GM23338 (cell line): ENCODE data around the gene VPS8. TPM values are rescaled to one million over a fixed set of nuclear protein-coding genes. Genes with fewer than 3 reads are reported as not detected.

Experiments
- ATAC-seq: fragments of 200-7000 bp; cut with Tn5 transposase; 3 replicates; pipeline ENCODE4 v1.9.1; 2020
- DNase-seq: peaks from one replicate; pipeline ENCODE4 v3.0.0-alpha.2; 2015; ENCODE audit warnings: low spot score
- H2AFZ ChIP-seq: fragments of 200-600 bp; sonication (generic); 2 replicates; pipeline ENCODE4 v1.8.0; 2016; ENCODE audit warnings: antibody characterized with exemption, mild to moderate bottlenecking, moderate library complexity
- H3F3A ChIP-seq: fragments of 200-600 bp; sonication (generic); replicated peaks from 2 replicates; pipeline ENCODE4 v1.8.0; 2017; ENCODE audit warnings: antibody characterized with exemption, mixed run types, low read depth
- H3K27ac ChIP-seq: fragments of 200-600 bp; sonication (generic); 2 replicates; pipeline ENCODE4 v1.6.1; 2016; ENCODE audit warnings: low read depth
- H3K27me3 ChIP-seq: fragments of 200-600 bp; sonication (generic); 2 replicates; pipeline ENCODE4 v1.8.0; 2016; ENCODE audit warnings: mild to moderate bottlenecking, mixed run types, moderate library complexity; ENCODE audit not compliant: insufficient read depth
- H3K36me3 ChIP-seq: fragments of 200-600 bp; sonication (generic); 2 replicates; pipeline ENCODE4 v1.8.0; 2016; ENCODE audit warnings: mild to moderate bottlenecking; ENCODE audit not compliant: insufficient read depth
- H3K4me1 ChIP-seq: fragments of 200-600 bp; sonication (generic); 2 replicates; pipeline ENCODE4 v1.8.0; 2016; ENCODE audit warnings: mild to moderate bottlenecking, moderate library complexity; ENCODE audit not compliant: insufficient read depth
- H3K4me2 ChIP-seq: fragments of 200-600 bp; sonication (generic); 2 replicates; pipeline ENCODE4 v1.7.1; 2017; ENCODE audit warnings: mixed run types
- H3K4me3 ChIP-seq: fragments of 200-600 bp; sonication (generic); 2 replicates; pipeline ENCODE4 v1.6.1; 2016; ENCODE audit warnings: mixed run types
- H3K79me2 ChIP-seq: fragments of 200-600 bp; sonication (generic); replicated peaks from 2 replicates; pipeline ENCODE4 v1.8.0; 2017; ENCODE audit warnings: mild to moderate bottlenecking; ENCODE audit not compliant: insufficient read depth
- H3K9me2 ChIP-seq: fragments of 200-600 bp; sonication (generic); 2 replicates; pipeline ENCODE4 v1.8.0; 2017; ENCODE audit not compliant: insufficient read depth
- H4K20me1 ChIP-seq: fragments of 200-600 bp; sonication (generic); replicated peaks from 2 replicates; pipeline ENCODE4 v1.8.0; 2017; ENCODE audit warnings: mild to moderate bottlenecking; ENCODE audit not compliant: insufficient read depth
- H3K27ac Mint-ChIP-seq: 2 replicates; pipeline ENCODE4 v1.8.0; 2020; ENCODE audit warnings: inconsistent platforms, mild to moderate bottlenecking, moderate library complexity, mixed read lengths
- H3K27me3 Mint-ChIP-seq: 3 replicates; pipeline ENCODE4 v1.8.0; 2022; ENCODE audit warnings: low read depth, mild to moderate bottlenecking, moderate library complexity, mixed read lengths, inconsistent platforms; ENCODE audit not compliant: insufficient read depth, poor library complexity
- H3K36me3 Mint-ChIP-seq: 3 replicates; pipeline ENCODE4 v1.8.0; 2021; ENCODE audit warnings: low read depth, mild to moderate bottlenecking, inconsistent platforms, moderate library complexity, mixed read lengths
- H3K4me1 Mint-ChIP-seq: 3 replicates; pipeline ENCODE4 v1.8.0; 2020; ENCODE audit warnings: mild to moderate bottlenecking, inconsistent platforms, mixed read lengths
- H3K4me3 Mint-ChIP-seq: 3 replicates; pipeline ENCODE4 v1.8.0; 2021; ENCODE audit warnings: moderate library complexity, mild to moderate bottlenecking, inconsistent platforms, mixed read lengths
- H3K9me3 Mint-ChIP-seq: 3 replicates; pipeline ENCODE4 v1.8.0; 2020; ENCODE audit warnings: moderate library complexity, mild to moderate bottlenecking, inconsistent platforms, mixed read lengths
- CREB1 ChIP-seq: fragments of 250-450 bp; sonication (Bioruptor Pico); IDR thresholded peaks from 2 replicates; pipeline ENCODE4 v1.5.0; 2020; ENCODE audit warnings: low read depth, mild to moderate bottlenecking, moderate library complexity
- EZH2 ChIP-seq: fragments of 200-600 bp; sonication (generic); IDR thresholded peaks from one replicate; pipeline ENCODE4 v1.8.0; 2017; ENCODE audit warnings: antibody characterized with exemption, mild to moderate bottlenecking, low read depth; ENCODE audit not compliant: unreplicated experiment
- EZH2phosphoT487 ChIP-seq: fragments of 200-600 bp; sonication (generic); IDR thresholded peaks from one replicate; pipeline ENCODE4 v1.8.1; 2018; ENCODE audit warnings: antibody characterized with exemption; ENCODE audit not compliant: unreplicated experiment
- JUNB ChIP-seq: IDR thresholded peaks from one replicate; pipeline ENCODE4 v1.6.1; 2016; ENCODE audit warnings: antibody characterized with exemption; ENCODE audit not compliant: unreplicated experiment
- NANOG ChIP-seq: IDR thresholded peaks from 2 replicates; pipeline ENCODE4 v1.6.1; 2016; ENCODE audit warnings: antibody characterized with exemption, borderline replicate concordance
- POLR2AphosphoS5 ChIP-seq: IDR thresholded peaks from 2 replicates; pipeline ENCODE4 v1.6.1; 2016; ENCODE audit warnings: antibody characterized with exemption, low read depth
- STAT1 ChIP-seq: IDR thresholded peaks from one replicate; pipeline ENCODE4 v1.6.1; 2016; ENCODE audit warnings: antibody characterized with exemption; ENCODE audit not compliant: unreplicated experiment
- ZNF114 ChIP-seq: fragments of 250-450 bp; sonication (Bioruptor Pico); IDR thresholded peaks from 2 replicates; pipeline ENCODE4 v1.5.0; 2020; ENCODE audit warnings: mild to moderate bottlenecking, moderate library complexity
- ZNF331 ChIP-seq: fragments of 250-450 bp; sonication (Bioruptor Pico); IDR thresholded peaks from 2 replicates; pipeline ENCODE4 v1.5.0; 2020; ENCODE audit warnings: low read depth, mild to moderate bottlenecking, moderate library complexity
- polyA plus RNA-seq: library from polyadenylated mRNA; unstranded; fragments of >200 nt; fragmentation: Nextera tagmentation; extraction: Ambion mirVana; gene quantifications from 2 replicates; pipeline ENCODE4 v1.2.1, GENCODE V29; 2016
- total RNA-seq: library from RNA; depleted of rRNA; stranded (reverse); fragments of >200 nt; shearing (Covaris generic); gene quantifications from 2 replicates; pipeline ENCODE4 v1.2.3, GENCODE V29; 2014
- TF ChIP-seq, protein P1 (sequence below): fragments of 250-450 bp; sonication (Bioruptor Pico); IDR thresholded peaks from 2 replicates; pipeline ENCODE4 v1.5.0; 2020; ENCODE audit warnings: mild to moderate bottlenecking, moderate library complexity
- TF ChIP-seq, protein P2 (sequence below): IDR thresholded peaks from 2 replicates; pipeline ENCODE4 v1.6.1; 2016; ENCODE audit warnings: antibody characterized with exemption
- TF ChIP-seq, protein P3 (sequence below): IDR thresholded peaks from one replicate; pipeline ENCODE4 v1.6.1; 2018; ENCODE audit warnings: antibody characterized with exemption; ENCODE audit not compliant: unreplicated experiment

VPS8 gene
- total and polyA plus RNA-seq, 2 experiments from 2014 or later, result 17.3 to 45.5 TPM

DNA sequence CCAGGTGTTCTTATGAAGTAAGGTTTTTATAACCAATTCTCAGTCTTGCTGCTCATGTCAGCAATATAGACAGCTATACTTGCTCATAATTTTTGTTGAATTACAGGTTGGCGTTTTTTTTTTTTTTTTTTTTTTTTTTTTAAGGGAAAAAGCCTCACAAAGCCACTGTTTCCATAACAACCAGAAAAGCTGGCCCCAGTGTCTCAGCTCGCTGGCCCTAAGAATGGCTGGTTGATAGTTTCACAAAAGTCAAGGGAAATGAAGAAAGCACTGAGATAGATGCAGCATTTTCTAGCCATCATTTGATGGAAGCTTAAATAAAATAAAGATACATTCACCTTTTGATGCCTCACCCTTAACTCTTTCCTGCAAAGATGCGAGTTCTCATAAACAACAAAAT lies 219.0 kb downstream of the VPS8 start:
- TF ChIP-seq, protein P1, sequence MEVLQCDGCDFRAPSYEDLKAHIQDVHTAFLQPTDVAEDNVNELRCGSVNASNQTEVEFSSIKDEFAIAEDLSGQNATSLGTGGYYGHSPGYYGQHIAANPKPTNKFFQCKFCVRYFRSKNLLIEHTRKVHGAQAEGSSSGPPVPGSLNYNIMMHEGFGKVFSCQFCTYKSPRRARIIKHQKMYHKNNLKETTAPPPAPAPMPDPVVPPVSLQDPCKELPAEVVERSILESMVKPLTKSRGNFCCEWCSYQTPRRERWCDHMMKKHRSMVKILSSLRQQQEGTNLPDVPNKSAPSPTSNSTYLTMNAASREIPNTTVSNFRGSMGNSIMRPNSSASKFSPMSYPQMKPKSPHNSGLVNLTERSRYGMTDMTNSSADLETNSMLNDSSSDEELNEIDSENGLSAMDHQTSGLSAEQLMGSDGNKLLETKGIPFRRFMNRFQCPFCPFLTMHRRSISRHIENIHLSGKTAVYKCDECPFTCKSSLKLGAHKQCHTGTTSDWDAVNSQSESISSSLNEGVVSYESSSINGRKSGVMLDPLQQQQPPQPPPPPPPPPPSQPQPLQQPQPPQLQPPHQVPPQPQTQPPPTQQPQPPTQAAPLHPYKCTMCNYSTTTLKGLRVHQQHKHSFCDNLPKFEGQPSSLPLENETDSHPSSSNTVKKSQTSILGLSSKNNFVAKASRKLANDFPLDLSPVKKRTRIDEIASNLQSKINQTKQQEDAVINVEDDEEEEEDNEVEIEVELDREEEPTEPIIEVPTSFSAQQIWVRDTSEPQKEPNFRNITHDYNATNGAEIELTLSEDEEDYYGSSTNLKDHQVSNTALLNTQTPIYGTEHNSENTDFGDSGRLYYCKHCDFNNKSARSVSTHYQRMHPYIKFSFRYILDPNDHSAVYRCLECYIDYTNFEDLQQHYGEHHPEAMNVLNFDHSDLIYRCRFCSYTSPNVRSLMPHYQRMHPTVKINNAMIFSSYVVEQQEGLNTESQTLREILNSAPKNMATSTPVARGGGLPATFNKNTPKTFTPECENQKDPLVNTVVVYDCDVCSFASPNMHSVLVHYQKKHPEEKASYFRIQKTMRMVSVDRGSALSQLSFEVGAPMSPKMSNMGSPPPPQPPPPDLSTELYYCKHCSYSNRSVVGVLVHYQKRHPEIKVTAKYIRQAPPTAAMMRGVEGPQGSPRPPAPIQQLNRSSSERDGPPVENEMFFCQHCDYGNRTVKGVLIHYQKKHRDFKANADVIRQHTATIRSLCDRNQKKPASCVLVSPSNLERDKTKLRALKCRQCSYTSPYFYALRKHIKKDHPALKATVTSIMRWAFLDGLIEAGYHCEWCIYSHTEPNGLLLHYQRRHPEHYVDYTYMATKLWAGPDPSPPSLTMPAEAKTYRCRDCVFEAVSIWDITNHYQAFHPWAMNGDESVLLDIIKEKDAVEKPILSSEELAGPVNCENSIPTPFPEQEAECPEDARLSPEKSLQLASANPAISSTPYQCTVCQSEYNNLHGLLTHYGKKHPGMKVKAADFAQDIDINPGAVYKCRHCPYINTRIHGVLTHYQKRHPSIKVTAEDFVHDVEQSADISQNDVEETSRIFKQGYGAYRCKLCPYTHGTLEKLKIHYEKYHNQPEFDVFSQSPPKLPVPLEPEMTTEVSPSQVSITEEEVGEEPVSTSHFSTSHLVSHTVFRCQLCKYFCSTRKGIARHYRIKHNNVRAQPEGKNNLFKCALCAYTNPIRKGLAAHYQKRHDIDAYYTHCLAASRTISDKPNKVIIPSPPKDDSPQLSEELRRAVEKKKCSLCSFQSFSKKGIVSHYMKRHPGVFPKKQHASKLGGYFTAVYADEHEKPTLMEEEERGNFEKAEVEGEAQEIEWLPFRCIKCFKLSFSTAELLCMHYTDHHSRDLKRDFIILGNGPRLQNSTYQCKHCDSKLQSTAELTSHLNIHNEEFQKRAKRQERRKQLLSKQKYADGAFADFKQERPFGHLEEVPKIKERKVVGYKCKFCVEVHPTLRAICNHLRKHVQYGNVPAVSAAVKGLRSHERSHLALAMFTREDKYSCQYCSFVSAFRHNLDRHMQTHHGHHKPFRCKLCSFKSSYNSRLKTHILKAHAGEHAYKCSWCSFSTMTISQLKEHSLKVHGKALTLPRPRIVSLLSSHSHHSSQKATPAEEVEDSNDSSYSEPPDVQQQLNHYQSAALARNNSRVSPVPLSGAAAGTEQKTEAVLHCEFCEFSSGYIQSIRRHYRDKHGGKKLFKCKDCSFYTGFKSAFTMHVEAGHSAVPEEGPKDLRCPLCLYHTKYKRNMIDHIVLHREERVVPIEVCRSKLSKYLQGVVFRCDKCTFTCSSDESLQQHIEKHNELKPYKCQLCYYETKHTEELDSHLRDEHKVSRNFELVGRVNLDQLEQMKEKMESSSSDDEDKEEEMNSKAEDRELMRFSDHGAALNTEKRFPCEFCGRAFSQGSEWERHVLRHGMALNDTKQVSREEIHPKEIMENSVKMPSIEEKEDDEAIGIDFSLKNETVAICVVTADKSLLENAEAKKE (CRISPR knock-in tag), result no peak
- ATAC-seq, result no peak
- H3K36me3 Mint-ChIP-seq, result peaks cover 17% of the 10 kb centered on the region; the same call in 2 of the 3 replicates

DNA sequence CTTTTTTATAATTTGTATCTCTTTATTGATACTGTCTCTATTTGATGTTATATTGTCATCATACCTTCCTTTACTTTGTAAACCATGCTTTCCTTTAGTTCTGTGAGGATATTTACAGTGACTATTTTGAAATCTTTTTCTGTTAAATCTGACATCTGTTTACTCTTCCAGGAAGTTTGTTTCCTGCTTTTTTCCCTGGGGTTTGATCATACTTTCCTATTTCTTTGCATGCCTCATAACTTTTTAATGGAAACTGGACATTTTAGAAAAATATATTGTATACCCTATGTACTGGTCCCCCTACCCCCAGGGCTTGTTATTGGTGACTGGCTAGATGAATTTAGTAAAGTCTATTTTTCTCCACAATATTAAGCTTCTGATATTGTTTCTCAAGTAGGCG lies 225.8 kb downstream of the VPS8 start:
- ATAC-seq, result no peak
- DNase-seq, result no peak
- H3K36me3 ChIP-seq, result no peaks in the 10 kb centered on the region
- no peaks in the 10 kb centered on the region for H3K79me2 ChIP-seq
- H3K4me3 Mint-ChIP-seq, result no peak overlapping the region
- no peaks in the 10 kb centered on the region for H4K20me1 ChIP-seq
- H3K27me3 Mint-ChIP-seq, result peaks cover 3% of the 10 kb centered on the region
- no peak overlapping the region for H3K27ac Mint-ChIP-seq
- H3F3A ChIP-seq, result no peaks in the 10 kb centered on the region
- no peaks in the 10 kb centered on the region for H3K4me1 ChIP-seq
- no peak overlapping the region for H3K4me3 ChIP-seq
- H2AFZ ChIP-seq, result no peak overlapping the region
- H3K27me3 ChIP-seq, result no peaks in the 10 kb centered on the region
- H3K9me2 ChIP-seq, result no peaks in the 10 kb centered on the region
- peaks cover 13% of the 10 kb centered on the region; the same call in 2 of the 3 replicates for H3K36me3 Mint-ChIP-seq
- H3K27ac ChIP-seq, result no peak overlapping the region
- no peaks in the 10 kb centered on the region for H3K4me1 Mint-ChIP-seq
- H3K4me2 ChIP-seq, result no peak overlapping the region
- no peaks in the 10 kb centered on the region; the same call in 2 of the 3 replicates for H3K9me3 Mint-ChIP-seq
- no peak for TF ChIP-seq EZH2phosphoT487
- no peak for TF ChIP-seq ZNF114
- TF ChIP-seq CREB1 (CRISPR knock-in tag), result no peak
- TF ChIP-seq, protein P2, sequence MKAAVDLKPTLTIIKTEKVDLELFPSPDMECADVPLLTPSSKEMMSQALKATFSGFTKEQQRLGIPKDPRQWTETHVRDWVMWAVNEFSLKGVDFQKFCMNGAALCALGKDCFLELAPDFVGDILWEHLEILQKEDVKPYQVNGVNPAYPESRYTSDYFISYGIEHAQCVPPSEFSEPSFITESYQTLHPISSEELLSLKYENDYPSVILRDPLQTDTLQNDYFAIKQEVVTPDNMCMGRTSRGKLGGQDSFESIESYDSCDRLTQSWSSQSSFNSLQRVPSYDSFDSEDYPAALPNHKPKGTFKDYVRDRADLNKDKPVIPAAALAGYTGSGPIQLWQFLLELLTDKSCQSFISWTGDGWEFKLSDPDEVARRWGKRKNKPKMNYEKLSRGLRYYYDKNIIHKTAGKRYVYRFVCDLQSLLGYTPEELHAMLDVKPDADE, result no peak
- no peak for TF ChIP-seq JUNB
- TF ChIP-seq ZNF331 (CRISPR knock-in tag), result no peak
- no peak for TF ChIP-seq POLR2AphosphoS5
- TF ChIP-seq, protein P3, sequence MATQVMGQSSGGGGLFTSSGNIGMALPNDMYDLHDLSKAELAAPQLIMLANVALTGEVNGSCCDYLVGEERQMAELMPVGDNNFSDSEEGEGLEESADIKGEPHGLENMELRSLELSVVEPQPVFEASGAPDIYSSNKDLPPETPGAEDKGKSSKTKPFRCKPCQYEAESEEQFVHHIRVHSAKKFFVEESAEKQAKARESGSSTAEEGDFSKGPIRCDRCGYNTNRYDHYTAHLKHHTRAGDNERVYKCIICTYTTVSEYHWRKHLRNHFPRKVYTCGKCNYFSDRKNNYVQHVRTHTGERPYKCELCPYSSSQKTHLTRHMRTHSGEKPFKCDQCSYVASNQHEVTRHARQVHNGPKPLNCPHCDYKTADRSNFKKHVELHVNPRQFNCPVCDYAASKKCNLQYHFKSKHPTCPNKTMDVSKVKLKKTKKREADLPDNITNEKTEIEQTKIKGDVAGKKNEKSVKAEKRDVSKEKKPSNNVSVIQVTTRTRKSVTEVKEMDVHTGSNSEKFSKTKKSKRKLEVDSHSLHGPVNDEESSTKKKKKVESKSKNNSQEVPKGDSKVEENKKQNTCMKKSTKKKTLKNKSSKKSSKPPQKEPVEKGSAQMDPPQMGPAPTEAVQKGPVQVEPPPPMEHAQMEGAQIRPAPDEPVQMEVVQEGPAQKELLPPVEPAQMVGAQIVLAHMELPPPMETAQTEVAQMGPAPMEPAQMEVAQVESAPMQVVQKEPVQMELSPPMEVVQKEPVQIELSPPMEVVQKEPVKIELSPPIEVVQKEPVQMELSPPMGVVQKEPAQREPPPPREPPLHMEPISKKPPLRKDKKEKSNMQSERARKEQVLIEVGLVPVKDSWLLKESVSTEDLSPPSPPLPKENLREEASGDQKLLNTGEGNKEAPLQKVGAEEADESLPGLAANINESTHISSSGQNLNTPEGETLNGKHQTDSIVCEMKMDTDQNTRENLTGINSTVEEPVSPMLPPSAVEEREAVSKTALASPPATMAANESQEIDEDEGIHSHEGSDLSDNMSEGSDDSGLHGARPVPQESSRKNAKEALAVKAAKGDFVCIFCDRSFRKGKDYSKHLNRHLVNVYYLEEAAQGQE, result no peak
- TF ChIP-seq STAT1, result no peak
- no peak for TF ChIP-seq EZH2
- no peak for TF ChIP-seq NANOG

More for the DNA sequence above, 219.0 kb downstream of the VPS8 start:
- Mint-ChIP-seq H3K27me3 (no peaks in the 10 kb centered on the region), H3K9me3 (no peaks in the 10 kb centered on the region; the same call in 2 of the 3 replicates), H3K4me1 (peaks cover 5% of the 10 kb centered on the region; the same call in 2 of the 3 replicates), H3K27ac (no peak overlapping the region), H3K4me3 (no peak overlapping the region)
- Histone ChIP-seq H2AFZ (no peak overlapping the region), H3K79me2 (no peaks in the 10 kb centered on the region), H3K36me3 (no peaks in the 10 kb centered on the region), H3K4me1 (no peaks in the 10 kb centered on the region), H3K9me2 (no peaks in the 10 kb centered on the region), H3K4me3 (no peak overlapping the region), H3K27me3 (no peaks in the 10 kb centered on the region), H3F3A (no peaks in the 10 kb centered on the region), H3K4me2 (no peak overlapping the region), H4K20me1 (no peaks in the 10 kb centered on the region), H3K27ac (no peak overlapping the region)
- no peak for DNase-seq
